Left kidney (tissue), 2 donors: ENCODE results near the gene EXOC6. TPM values are rescaled to one million over a fixed set of nuclear protein-coding genes. Genes with fewer than 3 reads are reported as not detected.

Source experiments
- DNase-seq: peaks from one replicate; pipeline ENCODE4 v3.0.0-alpha.2; 2013
- polyA plus RNA-seq: library from polyadenylated mRNA; unstranded; fragments of 120-200 nt; gene quantifications from one replicate; pipeline ENCODE4 v1.2.1, GENCODE V29; 2013; ENCODE audit not compliant: insufficient read length

The EXOC6 gene
- polyA plus RNA-seq, 1 donor, result 19.3 TPM

GRCh38 chr10:93064874-93065660 is 216.7 kb downstream of the EXOC6 start:
- DNase-seq, result no peak

GRCh38 chr10:93065675-93066543 is 217.6 kb downstream of the EXOC6 start:
- no peak for DNase-seq

- no peak for DNase-seq
Observed at GRCh38 chr10:93066544-93066913, 218.2 kb downstream of the EXOC6 start.

GRCh38 chr10:93067443-93068365 is 219.4 kb downstream of the EXOC6 start:
- no peak for DNase-seq

GRCh38 chr10:93068411-93069244 is 220.3 kb downstream of the EXOC6 start:
- no peak for DNase-seq

GRCh38 chr10:93069245-93069561 is 220.9 kb downstream of the EXOC6 start:
- DNase-seq, result no peak

- DNase-seq, result no peak
Observed at GRCh38 chr10:93070378-93071176, 222.3 kb downstream of the EXOC6 start.

GRCh38 chr10:93071177-93071472 is 222.8 kb downstream of the EXOC6 start:
- DNase-seq, result no peak

- DNase-seq, result no peak
Observed at GRCh38 chr10:93071674-93072224, 223.4 kb downstream of the EXOC6 start.

- no peak for DNase-seq
Observed at GRCh38 chr10:93072225-93072712, 223.9 kb downstream of the EXOC6 start.

GRCh38 chr10:93072713-93073538 is 224.6 kb downstream of the EXOC6 start:
- DNase-seq, result no peak

- no peak for DNase-seq
Observed at GRCh38 chr10:93073539-93074146, 225.3 kb downstream of the EXOC6 start, which contains the start of gene CYP26A1. Gene CYP26A1, plus strand, starts transcription at chr10:93073893. Its CDS starts 42 bp downstream, at chr10:93073935.

GRCh38 chr10:93074147-93074596 is 225.9 kb downstream of the EXOC6 start:
- DNase-seq, result no peak

- no peak for DNase-seq
Observed at GRCh38 chr10:93074597-93075368, 226.5 kb downstream of the EXOC6 start.

- no peak for DNase-seq
Observed at GRCh38 chr10:93075369-93076221, 227.3 kb downstream of the EXOC6 start.

GRCh38 chr10:93076871-93077270 is 228.6 kb downstream of the EXOC6 start:
- DNase-seq, result no peak

- no peak for DNase-seq
Observed at GRCh38 chr10:93077860-93078337, 229.6 kb downstream of the EXOC6 start.
